GM12865 (cell line): ENCODE results near the gene GSG1L2.

Experiments used
- DNase-seq: peaks from one replicate; pipeline ENCODE4 v3.0.0; 2010; ENCODE audit warnings: low read depth
- H3K4me3 ChIP-seq: 2 replicates; pipeline ENCODE4 v1.5.1; 2011; ENCODE audit warnings: mild to moderate bottlenecking, low read depth, low read length, control low read depth
- CTCF ChIP-seq: IDR thresholded peaks from 2 replicates; pipeline ENCODE4 v1.5.1; 2011; ENCODE audit warnings: low read length, control low read depth, low read depth, inconsistent platforms; ENCODE audit not compliant: insufficient read depth; ENCODE audit errors: missing control alignments

The GSG1L2 gene

GRCh38 chr17:9806699-9807098 is 15.2 kb downstream of the GSG1L2 start:
- no peak for DNase-seq
- no peak overlapping the region for H3K4me3 ChIP-seq
- no peak for TF ChIP-seq CTCF

- no peak for TF ChIP-seq CTCF
- H3K4me3 ChIP-seq, result no peak overlapping the region
- DNase-seq, result no peak
Observed at GRCh38 chr17:9805769-9806168, 16.1 kb downstream of the GSG1L2 start.

GRCh38 chr17:9802697-9803096 is 19.2 kb downstream of the GSG1L2 start:
- H3K4me3 ChIP-seq, result no peak overlapping the region
- no peak for DNase-seq

GRCh38 chr17:9802294-9802693 is 19.6 kb downstream of the GSG1L2 start:
- DNase-seq, result no peak
- no peak overlapping the region for H3K4me3 ChIP-seq
- no peak for TF ChIP-seq CTCF

More at GRCh38 chr17:9802697-9803096, 19.2 kb downstream of the GSG1L2 start:
- TF ChIP-seq CTCF, result no peak

GRCh38 chr17:9801505-9801904 is 20.4 kb downstream of the GSG1L2 start:
- no peak for TF ChIP-seq CTCF
- H3K4me3 ChIP-seq, result no peak overlapping the region
- DNase-seq, result no peak

GRCh38 chr17:9798724-9799123 is 23.2 kb downstream of the GSG1L2 start:
- H3K4me3 ChIP-seq, result no peak overlapping the region
- no peak for TF ChIP-seq CTCF
- DNase-seq, result no peak

- no peak overlapping the region for H3K4me3 ChIP-seq
- DNase-seq, result no peak
- no peak for TF ChIP-seq CTCF
Observed at GRCh38 chr17:9798008-9798407, 23.9 kb downstream of the GSG1L2 start.
